Measurements from ENCODE around the gene PPP1R10. TPM values are rescaled to one million over a fixed set of nuclear protein-coding genes. Genes with fewer than 3 reads are reported as not detected.

Gene PPP1R10
- total RNA-seq, 1 donor from 2014 or later, result 52.5 TPM

GRCh38 chr6:30590509-30590908 lies 26.5 kb downstream of the PPP1R10 start:
- TF ChIP-seq CTCF (IDR thresholded peaks at IDR 0.05), result no peak
- TF ChIP-seq POLR2A (IDR thresholded peaks at IDR 0.05), result no peak
- TF ChIP-seq POLR2AphosphoS5 (IDR thresholded peaks at IDR 0.05; ENCODE audit: insufficient read depth in 1 of 2, low read depth in 1 of 2), result no peak
- no peaks in the 10 kb centered on the region for H3K27me3 ChIP-seq
- no peak overlapping the region for H3K4me3 ChIP-seq
- DNase-seq (ENCODE audit: extremely low spot score in 2 of 2), result no peak
- intact Hi-C loops (cut with DNase I), result no loop called here
- H3K36me3 ChIP-seq, result peaks cover 3 to 52% of the 10 kb centered on the region in 2 donors
- peak overlapping the region; percentile 67 for H3K27ac ChIP-seq
- H3K4me1 ChIP-seq, result peaks cover 22% of the 10 kb centered on the region
- H3K9me3 ChIP-seq, result no peaks in the 10 kb centered on the region

GRCh38 chr6:30589754-30590358 lies 27.2 kb downstream of the PPP1R10 start:
- Histone ChIP-seq H3K27ac (peak overlapping the region; percentile 67), H3K9me3 (no peaks in the 10 kb centered on the region), H3K4me1 (peaks cover 22% of the 10 kb centered on the region), H3K27me3 (no peaks in the 10 kb centered on the region), H3K36me3 (peaks cover 3 to 58% of the 10 kb centered on the region in 2 donors), H3K4me3 (no peak overlapping the region)
- TF ChIP-seq POLR2A (IDR thresholded peaks at IDR 0.05), result no peak
- TF ChIP-seq CTCF (IDR thresholded peaks at IDR 0.05), result no peak
- TF ChIP-seq POLR2AphosphoS5 (IDR thresholded peaks at IDR 0.05; ENCODE audit: insufficient read depth in 1 of 2, low read depth in 1 of 2), result no peak
- no peak for DNase-seq (ENCODE audit: extremely low spot score in 2 of 2)
- intact Hi-C loops (cut with DNase I), result no loop called here

- TF ChIP-seq POLR2AphosphoS5 (IDR thresholded peaks at IDR 0.05; ENCODE audit: insufficient read depth in 1 of 2, low read depth in 1 of 2) (no peak), POLR2A (IDR thresholded peaks at IDR 0.05) (no peak), CTCF (IDR thresholded peaks at IDR 0.05) (no peak)
- H3K27ac ChIP-seq, result no peak overlapping the region
- H3K36me3 ChIP-seq, result peaks cover 0 to 90% of the 10 kb centered on the region in 2 donors
- no peak overlapping the region for H3K4me3 ChIP-seq
- no peaks in the 10 kb centered on the region for H3K9me3 ChIP-seq
- H3K27me3 ChIP-seq, result no peaks in the 10 kb centered on the region
- no peak for DNase-seq (ENCODE audit: extremely low spot score in 2 of 2)
- intact Hi-C loops (cut with DNase I), result no loop called here
- H3K4me1 ChIP-seq, result no peaks in the 10 kb centered on the region
Observed at GRCh38 chr6:30583921-30584320, 33.1 kb downstream of the PPP1R10 start.

- Histone ChIP-seq H3K27ac (no peak overlapping the region), H3K36me3 (peaks cover 0 to 62% of the 10 kb centered on the region in 2 donors), H3K4me1 (peaks cover 19% of the 10 kb centered on the region), H3K4me3 (no peak overlapping the region), H3K27me3 (no peaks in the 10 kb centered on the region), H3K9me3 (no peaks in the 10 kb centered on the region)
- DNase-seq (ENCODE audit: extremely low spot score in 2 of 2), result no peak
- intact Hi-C loops (cut with DNase I), result no loop called here
- TF ChIP-seq POLR2A (IDR thresholded peaks at IDR 0.05) (no peak), CTCF (IDR thresholded peaks at IDR 0.05) (no peak), POLR2AphosphoS5 (IDR thresholded peaks at IDR 0.05; ENCODE audit: insufficient read depth in 1 of 2, low read depth in 1 of 2) (no peak)
Observed at GRCh38 chr6:30578051-30578450, 39.0 kb downstream of the PPP1R10 start.

- Histone ChIP-seq H3K9me3 (no peaks in the 10 kb centered on the region), H3K4me1 (peaks cover 48% of the 10 kb centered on the region), H3K36me3 (peaks cover 0 to 12% of the 10 kb centered on the region in 2 donors), H3K27me3 (no peaks in the 10 kb centered on the region), H3K27ac (no peak overlapping the region), H3K4me3 (no peak overlapping the region)
- intact Hi-C loops (cut with DNase I), result no loop called here
- DNase-seq (ENCODE audit: extremely low spot score in 2 of 2), result no peak
- no peak for TF ChIP-seq POLR2AphosphoS5 (IDR thresholded peaks at IDR 0.05; ENCODE audit: insufficient read depth in 1 of 2, low read depth in 1 of 2)
- TF ChIP-seq POLR2A (IDR thresholded peaks at IDR 0.05), result no peak
- no peak for TF ChIP-seq CTCF (IDR thresholded peaks at IDR 0.05)
Observed at GRCh38 chr6:30573113-30573512, 43.9 kb downstream of the PPP1R10 start.

Measured in vagina (tissue), 2 donors.